SU-DHL-6 (cell line): ENCODE data around the gene ZFYVE16.

Source experiments
- H2AFZ ChIP-seq: fragments of 200-600 bp; sonication (generic); 2 replicates; pipeline ENCODE4 v1.6.1; 2014; ENCODE audit warnings: low read depth, mild to moderate bottlenecking, moderate library complexity, mixed read lengths, antibody characterized with exemption, low read length; ENCODE audit not compliant: severe bottlenecking
- H3F3A ChIP-seq: fragments of 200-600 bp; shearing (Covaris generic); 2 replicates; pipeline ENCODE4 v1.6.0; 2016; ENCODE audit warnings: antibody characterized with exemption, mild to moderate bottlenecking; ENCODE audit not compliant: insufficient read depth
- H3K27ac ChIP-seq: fragments of 200-600 bp; sonication (generic); 2 replicates; pipeline ENCODE4 v1.5.1; 2016; ENCODE audit warnings: low read depth, mild to moderate bottlenecking, low read length, moderate library complexity, mixed read lengths
- H3K27me3 ChIP-seq: fragments of 200-600 bp; sonication (generic), shearing (Covaris generic); 2 replicates; pipeline ENCODE4 v1.6.0; 2014; ENCODE audit warnings: mild to moderate bottlenecking, low read length
- H3K36me3 ChIP-seq: fragments of 200-600 bp; sonication (generic); 2 replicates; pipeline ENCODE4 v1.6.1; 2014; ENCODE audit warnings: mild to moderate bottlenecking, low read length, mixed read lengths
- H3K4me2 ChIP-seq: fragments of 300-600, 200-600 bp; shearing (Covaris generic), sonication (generic); 2 replicates; pipeline ENCODE4 v1.6.0; 2014; ENCODE audit warnings: low read length, low read depth, mild to moderate bottlenecking; ENCODE audit not compliant: poor library complexity, severe bottlenecking
- H3K4me3 ChIP-seq: fragments of 200-600 bp; sonication (generic); 2 replicates; pipeline ENCODE4 v1.5.1; 2014; ENCODE audit warnings: antibody characterized with exemption, low read length, mild to moderate bottlenecking, mixed read lengths; ENCODE audit not compliant: insufficient read depth, poor library complexity, severe bottlenecking
- H3K79me2 ChIP-seq: fragments of 200-600 bp; sonication (generic); 2 replicates; pipeline ENCODE4 v1.6.1; 2014; ENCODE audit warnings: mild to moderate bottlenecking, low read length, moderate library complexity; ENCODE audit not compliant: insufficient read depth
- H3K9ac ChIP-seq: fragments of 200-600 bp; sonication (generic); 2 replicates; pipeline ENCODE4 v1.7.0; 2014; ENCODE audit warnings: mild to moderate bottlenecking, low read length
- H3K9me2 ChIP-seq: fragments of 200-600 bp; sonication (generic); replicated peaks from 2 replicates; pipeline ENCODE4 v1.6.1; 2014; ENCODE audit warnings: low read length; ENCODE audit not compliant: insufficient read depth
- H3K9me3 ChIP-seq: fragments of 200-600 bp; sonication (generic); 2 replicates; pipeline ENCODE4 v1.6.1; 2014; ENCODE audit warnings: low read length, mixed read lengths; ENCODE audit not compliant: insufficient read depth
- H4K20me1 ChIP-seq: fragments of 200-600 bp; sonication (generic); 2 replicates; pipeline ENCODE4 v1.6.1; 2014; ENCODE audit warnings: low read depth, mild to moderate bottlenecking, antibody characterized with exemption, low read length, moderate library complexity, mixed read lengths
- EZH2phosphoT487 ChIP-seq: fragments of 200-600 bp; sonication (generic), shearing (Covaris generic); conservative IDR thresholded peaks from 2 replicates; pipeline ENCODE4 v1.6.1; 2018; ENCODE audit warnings: mild to moderate bottlenecking, antibody characterized with exemption, low read length, moderate library complexity, mixed read lengths
- TF ChIP-seq, protein P1 (sequence below): fragments of 200-600 bp; sonication (generic); IDR thresholded peaks from one replicate; pipeline ENCODE4 v1.5.1; 2017; ENCODE audit warnings: antibody characterized with exemption, mild to moderate bottlenecking, low read length, moderate library complexity; ENCODE audit not compliant: insufficient read depth, poor library complexity, severe bottlenecking

ZFYVE16 gene

DNA sequence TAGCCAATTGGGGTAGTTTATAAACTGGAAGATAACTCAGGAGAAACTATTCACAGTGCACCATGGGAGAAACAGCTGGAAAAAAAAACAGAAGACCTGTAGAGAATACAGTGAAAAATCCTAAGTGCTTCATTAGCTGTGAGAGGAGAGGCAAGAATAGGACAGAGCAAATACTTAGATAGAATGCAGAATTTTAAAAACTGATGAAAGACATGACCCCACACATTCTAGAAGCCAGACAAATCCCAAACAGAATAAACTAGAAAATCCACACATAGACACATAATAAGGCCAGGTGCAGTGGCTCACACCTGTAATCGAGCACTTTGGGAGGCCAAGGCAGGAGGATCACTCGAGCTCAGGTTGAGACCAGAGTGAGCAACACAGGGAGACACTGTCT, 72.5 kb downstream of the ZFYVE16 start:
- no peak overlapping the region for H3K27ac ChIP-seq
- no peaks in the 10 kb centered on the region for H3K27me3 ChIP-seq
- H4K20me1 ChIP-seq: no peaks in the 10 kb centered on the region
- H3F3A ChIP-seq: no peaks in the 10 kb centered on the region
- H3K9me2 ChIP-seq: no peaks in the 10 kb centered on the region
- H3K9ac ChIP-seq: no peak overlapping the region
- no peaks in the 10 kb centered on the region for H3K36me3 ChIP-seq
- H3K79me2 ChIP-seq: no peaks in the 10 kb centered on the region
- H2AFZ ChIP-seq: no peak overlapping the region
- H3K4me2 ChIP-seq: no peak overlapping the region
- H3K9me3 ChIP-seq: no peaks in the 10 kb centered on the region
- H3K4me3 ChIP-seq: no peak overlapping the region
- no peak for TF ChIP-seq EZH2phosphoT487
- TF ChIP-seq, protein P1, sequence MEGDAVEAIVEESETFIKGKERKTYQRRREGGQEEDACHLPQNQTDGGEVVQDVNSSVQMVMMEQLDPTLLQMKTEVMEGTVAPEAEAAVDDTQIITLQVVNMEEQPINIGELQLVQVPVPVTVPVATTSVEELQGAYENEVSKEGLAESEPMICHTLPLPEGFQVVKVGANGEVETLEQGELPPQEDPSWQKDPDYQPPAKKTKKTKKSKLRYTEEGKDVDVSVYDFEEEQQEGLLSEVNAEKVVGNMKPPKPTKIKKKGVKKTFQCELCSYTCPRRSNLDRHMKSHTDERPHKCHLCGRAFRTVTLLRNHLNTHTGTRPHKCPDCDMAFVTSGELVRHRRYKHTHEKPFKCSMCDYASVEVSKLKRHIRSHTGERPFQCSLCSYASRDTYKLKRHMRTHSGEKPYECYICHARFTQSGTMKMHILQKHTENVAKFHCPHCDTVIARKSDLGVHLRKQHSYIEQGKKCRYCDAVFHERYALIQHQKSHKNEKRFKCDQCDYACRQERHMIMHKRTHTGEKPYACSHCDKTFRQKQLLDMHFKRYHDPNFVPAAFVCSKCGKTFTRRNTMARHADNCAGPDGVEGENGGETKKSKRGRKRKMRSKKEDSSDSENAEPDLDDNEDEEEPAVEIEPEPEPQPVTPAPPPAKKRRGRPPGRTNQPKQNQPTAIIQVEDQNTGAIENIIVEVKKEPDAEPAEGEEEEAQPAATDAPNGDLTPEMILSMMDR: no peak

DNA sequence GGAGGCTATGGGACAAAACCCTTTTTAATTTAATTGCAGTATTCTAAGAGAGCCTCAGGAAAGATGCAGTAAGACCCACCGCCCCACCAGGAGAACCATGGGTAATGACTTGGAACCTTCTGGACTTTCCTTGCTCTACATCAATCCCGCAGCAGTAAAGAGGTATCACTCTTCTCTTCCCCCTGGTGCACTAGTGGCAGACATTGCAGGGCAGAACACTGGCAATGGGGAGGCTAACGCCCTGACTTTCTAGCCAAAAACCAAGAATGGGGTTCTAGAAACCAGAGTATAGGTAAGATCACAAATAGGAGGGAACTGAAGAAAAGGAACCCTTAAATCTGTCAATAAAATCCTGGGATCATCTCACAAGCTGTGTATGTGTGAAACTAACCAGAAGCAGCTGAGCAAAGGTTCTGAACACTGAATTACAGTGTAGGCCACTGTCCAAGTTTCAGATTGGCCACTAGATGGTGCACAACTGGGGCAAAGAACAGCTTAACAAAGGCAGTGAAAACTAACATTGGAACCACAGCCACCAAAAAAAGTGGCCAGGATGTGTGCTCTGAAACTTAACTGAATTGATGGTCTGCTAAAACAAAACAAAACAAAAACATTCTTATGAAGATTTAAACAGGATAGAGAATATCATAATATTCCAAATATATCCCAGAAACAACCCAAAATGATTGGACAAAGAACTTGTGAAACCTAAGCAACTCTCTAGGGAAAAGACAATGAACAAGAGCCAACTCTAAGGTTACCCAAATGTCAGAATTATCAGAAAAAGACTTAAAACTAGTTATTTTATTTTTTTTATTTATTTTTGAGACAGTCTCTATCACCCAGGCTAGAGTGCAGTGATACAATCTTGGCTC, 73.4 kb downstream of the ZFYVE16 start:
- H3K9ac ChIP-seq: no peak overlapping the region
- H3K4me2 ChIP-seq: no peak overlapping the region
- no peaks in the 10 kb centered on the region for H3K9me2 ChIP-seq

DNA sequence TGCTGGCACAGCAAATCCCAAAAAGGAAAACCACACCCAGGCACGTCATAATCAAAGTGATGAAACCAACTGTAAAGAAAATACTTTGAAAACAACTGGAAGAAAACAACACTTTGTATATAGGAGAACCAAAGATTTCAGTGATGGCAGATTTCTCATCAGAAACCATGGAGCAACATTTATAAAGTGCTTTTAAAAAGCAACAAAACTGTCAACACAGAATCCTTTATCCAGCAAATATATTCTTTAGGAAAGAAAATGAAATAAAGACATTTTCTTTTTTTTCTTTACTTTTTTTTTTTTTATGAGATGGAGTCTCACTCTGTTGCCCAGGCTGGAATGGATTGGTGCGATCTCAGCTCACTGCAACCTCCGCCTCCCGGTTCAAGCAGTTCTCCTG, 74.7 kb downstream of the ZFYVE16 start:
- Histone ChIP-seq H3F3A (peaks cover 9% of the 10 kb centered on the region; the same call in 1 of the 2 replicates), H3K9me3 (no peaks in the 10 kb centered on the region), H4K20me1 (no peaks in the 10 kb centered on the region), H3K27ac (no peak overlapping the region), H3K79me2 (no peaks in the 10 kb centered on the region), H2AFZ (no peak overlapping the region), H3K4me3 (no peak overlapping the region), H3K9me2 (no peaks in the 10 kb centered on the region), H3K27me3 (no peaks in the 10 kb centered on the region), H3K4me2 (no peak overlapping the region), H3K9ac (no peak overlapping the region), H3K36me3 (no peaks in the 10 kb centered on the region)
- TF ChIP-seq, protein P1: no peak
- no peak for TF ChIP-seq EZH2phosphoT487

More for the DNA sequence above, 73.4 kb downstream of the ZFYVE16 start:
- Histone ChIP-seq H3F3A (no peaks in the 10 kb centered on the region; the same call in 1 of the 2 replicates), H3K36me3 (no peaks in the 10 kb centered on the region), H3K79me2 (no peaks in the 10 kb centered on the region), H3K27ac (no peak overlapping the region), H2AFZ (no peak overlapping the region), H4K20me1 (no peaks in the 10 kb centered on the region), H3K9me3 (no peaks in the 10 kb centered on the region), H3K27me3 (no peaks in the 10 kb centered on the region), H3K4me3 (no peak overlapping the region)
- TF ChIP-seq EZH2phosphoT487: no peak
- TF ChIP-seq, protein P1: peak; percentile 89
